IPS-NIHi11 (cell line): ENCODE measurements around the gene NINJ2.
"Not testable (repeated sequence)": the region's sequence is repeated elsewhere in the genome, so short reads cannot be mapped to it uniquely, and the experiment has no call there.

Source experiments
- DNase-seq: peaks from one replicate; pipeline ENCODE4 v3.0.0; 2012; ENCODE audit warnings: mixed read lengths, low spot score

The NINJ2 gene

GRCh38 chr12:641321-641720 is 21.9 kb downstream of the NINJ2 start:
- DNase-seq = not testable (repeated sequence)

- DNase-seq = no peak
Measured at GRCh38 chr12:640773-641172, 22.5 kb downstream of the NINJ2 start.

GRCh38 chr12:639988-640387 is 23.3 kb downstream of the NINJ2 start:
- DNase-seq = no peak

GRCh38 chr12:639566-639965 is 23.7 kb downstream of the NINJ2 start:
- no peak for DNase-seq

GRCh38 chr12:638953-639557 is 24.2 kb downstream of the NINJ2 start:
- no peak for DNase-seq

- DNase-seq = no peak
Measured at GRCh38 chr12:636632-637031, 26.6 kb downstream of the NINJ2 start.

- no peak for DNase-seq
Measured at GRCh38 chr12:633731-634130, 29.5 kb downstream of the NINJ2 start.

- peak; percentile 46 for DNase-seq
Measured at GRCh38 chr12:632102-632696, 31.0 kb downstream of the NINJ2 start.

- peak; percentile 60 for DNase-seq
Measured at GRCh38 chr12:630656-631632, 32.3 kb downstream of the NINJ2 start.

- DNase-seq = not testable (repeated sequence)
Measured at GRCh38 chr12:628742-629078, 34.5 kb downstream of the NINJ2 start.

GRCh38 chr12:627863-628741 is 35.1 kb downstream of the NINJ2 start:
- DNase-seq = no peak

GRCh38 chr12:627285-627684 is 36.0 kb downstream of the NINJ2 start:
- no peak for DNase-seq

- DNase-seq = no peak
Measured at GRCh38 chr12:625998-626397, 37.2 kb downstream of the NINJ2 start.

GRCh38 chr12:623865-624372 is 39.3 kb downstream of the NINJ2 start:
- DNase-seq = peak; percentile 31

GRCh38 chr12:623172-623864 is 39.9 kb downstream of the NINJ2 start:
- peak; percentile 29 for DNase-seq

- DNase-seq = no peak
Measured at GRCh38 chr12:622416-622815, 40.8 kb downstream of the NINJ2 start.

- no peak for DNase-seq
Measured at GRCh38 chr12:619346-619745, 43.9 kb downstream of the NINJ2 start.

- DNase-seq = no peak
Measured at GRCh38 chr12:618605-619004, 44.6 kb downstream of the NINJ2 start.

GRCh38 chr12:617304-617915 is 45.8 kb downstream of the NINJ2 start:
- DNase-seq = no peak

GRCh38 chr12:615620-616019 is 47.6 kb downstream of the NINJ2 start:
- no peak for DNase-seq
